Calu3 (cell line): Measurements from ENCODE around the gene CBFB. TPM values are rescaled to one million over a fixed set of nuclear protein-coding genes. Genes with fewer than 3 reads are reported as not detected.

Experiments used
- BruUV-seq: library from RNA; stranded (reverse); fragments of 400-500 nt; replicated peaks from 2 replicates; lab custom pipeline; 2021; lab: Mats Ljungman, UMichigan
- CTCF ChIA-PET: fragments of 300-600 bp; sonication (Branson Sonifier 250); formaldehyde crosslinking; loops from one replicate; lab custom pipeline; 2022; ENCODE audit warnings: antibody characterized with exemption; lab: Charles Lee
- DNase-seq: peaks from one replicate; pipeline ENCODE4 v3.0.0; 2022
- H3K27ac Mint-ChIP-seq: one replicate; pipeline ENCODE4 v1.8.0; 2022; ENCODE audit warnings: mixed read lengths; ENCODE audit not compliant: unreplicated experiment
- H3K27me3 Mint-ChIP-seq: one replicate; pipeline ENCODE4 v1.8.0; 2022; ENCODE audit warnings: mixed read lengths; ENCODE audit not compliant: unreplicated experiment
- H3K36me3 Mint-ChIP-seq: one replicate; pipeline ENCODE4 v1.8.0; 2022; ENCODE audit warnings: mild to moderate bottlenecking, moderate library complexity, mixed read lengths; ENCODE audit not compliant: insufficient read depth, unreplicated experiment
- H3K4me1 Mint-ChIP-seq: one replicate; pipeline ENCODE4 v1.8.0; 2022; ENCODE audit warnings: mild to moderate bottlenecking, low read depth, mixed read lengths; ENCODE audit not compliant: unreplicated experiment
- H3K4me3 Mint-ChIP-seq: one replicate; pipeline ENCODE4 v1.8.0; 2022; ENCODE audit warnings: mild to moderate bottlenecking, low read depth, moderate library complexity, mixed read lengths; ENCODE audit not compliant: unreplicated experiment
- H3K9me3 Mint-ChIP-seq: one replicate; pipeline ENCODE4 v1.8.0; 2022; ENCODE audit warnings: low read depth, mixed read lengths; ENCODE audit not compliant: unreplicated experiment
- intact Hi-C: fragments of 100-400 bp; cut with micrococcal nuclease; formaldehyde crosslinking; loops from one replicate; pipeline ENCODE4 v1.10.0; 2022; ENCODE audit not compliant: unreplicated experiment
- total RNA-seq: library from RNA; stranded (reverse); gene quantifications from 2 replicates; pipeline ENCODE4 v1.2.3, GENCODE V29; 2022
- TF ChIP-seq, protein P1 (sequence below): fragments of 200-600 bp; IDR thresholded peaks from one replicate; pipeline ENCODE4 v1.8.0; 2022; ENCODE audit warnings: antibody characterized with exemption; ENCODE audit not compliant: unreplicated experiment

CBFB gene
- total RNA-seq, 1 experiment from 2014 or later = 116 TPM

DNA sequence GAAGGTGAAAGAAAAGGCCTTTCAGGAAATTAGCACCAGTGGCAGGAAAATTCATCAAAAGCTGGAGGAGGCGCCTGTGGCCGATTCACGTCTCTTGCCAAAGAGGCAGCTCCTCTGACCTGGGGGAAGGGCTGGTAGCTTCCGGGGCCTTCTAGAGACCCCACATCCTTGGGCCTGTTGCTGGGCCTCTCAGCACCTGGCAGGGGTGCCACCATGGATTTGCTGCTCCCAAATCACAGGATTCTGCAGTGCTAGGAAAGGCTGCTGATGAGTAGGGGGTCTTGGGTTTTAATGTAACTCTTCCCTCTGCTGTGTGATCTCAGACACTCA, 11.6 kb upstream of the CBFB start:
- no TSS peak for BruUV-seq
- DNase-seq = no peak
- CTCF ChIA-PET = interaction anchor here (0.6 to 1.7 kb wide), 19 partner anchors 11 to 448 kb away, joined by 3 to 23 read pairs (median 4); partner anchors contain the start of genes CDH16, FBXL8 and TRADD
- Mint-ChIP-seq H3K9me3 (no peaks in the 10 kb centered on the region), H3K4me1 (peaks cover 19% of the 10 kb centered on the region), H3K27me3 (peaks cover 28% of the 10 kb centered on the region), H3K4me3 (no peak overlapping the region), H3K27ac (no peak overlapping the region), H3K36me3 (peaks cover 5% of the 10 kb centered on the region)
- intact Hi-C loops = loop anchor here (5.0 to 10.0 kb wide), 4 partner anchors 40 to 170 kb away; partner anchors contain the start of genes B3GNT9, FBXL8 and TRADD
- TF ChIP-seq, protein P1, sequence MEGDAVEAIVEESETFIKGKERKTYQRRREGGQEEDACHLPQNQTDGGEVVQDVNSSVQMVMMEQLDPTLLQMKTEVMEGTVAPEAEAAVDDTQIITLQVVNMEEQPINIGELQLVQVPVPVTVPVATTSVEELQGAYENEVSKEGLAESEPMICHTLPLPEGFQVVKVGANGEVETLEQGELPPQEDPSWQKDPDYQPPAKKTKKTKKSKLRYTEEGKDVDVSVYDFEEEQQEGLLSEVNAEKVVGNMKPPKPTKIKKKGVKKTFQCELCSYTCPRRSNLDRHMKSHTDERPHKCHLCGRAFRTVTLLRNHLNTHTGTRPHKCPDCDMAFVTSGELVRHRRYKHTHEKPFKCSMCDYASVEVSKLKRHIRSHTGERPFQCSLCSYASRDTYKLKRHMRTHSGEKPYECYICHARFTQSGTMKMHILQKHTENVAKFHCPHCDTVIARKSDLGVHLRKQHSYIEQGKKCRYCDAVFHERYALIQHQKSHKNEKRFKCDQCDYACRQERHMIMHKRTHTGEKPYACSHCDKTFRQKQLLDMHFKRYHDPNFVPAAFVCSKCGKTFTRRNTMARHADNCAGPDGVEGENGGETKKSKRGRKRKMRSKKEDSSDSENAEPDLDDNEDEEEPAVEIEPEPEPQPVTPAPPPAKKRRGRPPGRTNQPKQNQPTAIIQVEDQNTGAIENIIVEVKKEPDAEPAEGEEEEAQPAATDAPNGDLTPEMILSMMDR = no peak

DNA sequence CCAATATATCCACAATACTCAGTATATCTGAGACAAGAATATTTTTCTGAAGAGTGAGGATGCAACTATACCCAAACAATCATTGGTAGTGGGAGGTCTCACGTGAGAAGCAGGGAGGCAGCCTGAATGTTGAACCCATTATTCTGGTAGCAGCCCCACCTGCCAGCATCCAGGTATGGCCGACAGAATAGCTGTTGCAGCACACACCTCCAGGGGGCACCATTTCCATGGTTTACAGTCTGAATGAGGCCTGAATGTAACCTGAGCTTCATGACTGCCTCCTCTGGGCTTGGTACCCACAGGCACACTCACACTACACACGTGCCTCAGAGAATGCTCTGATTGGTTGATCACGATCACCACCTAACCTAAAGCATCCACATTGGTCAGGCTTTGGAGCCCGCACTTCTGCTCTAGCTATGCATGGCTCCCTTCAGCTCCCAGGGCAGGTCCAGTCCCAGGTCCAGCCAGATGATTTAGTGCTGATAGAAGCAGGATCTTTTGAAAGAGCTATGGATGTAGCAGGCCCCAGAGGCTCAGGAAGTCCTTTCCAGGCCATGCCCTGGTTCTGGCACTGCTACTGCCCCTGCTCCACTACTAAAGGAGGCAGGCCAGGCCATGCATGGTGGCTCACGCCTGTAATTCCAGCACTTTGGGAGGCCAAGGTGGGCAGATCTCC, 11.0 kb upstream of the CBFB start:
- BruUV-seq = no TSS peak
- DNase-seq = peak; percentile 92
- TF ChIP-seq, protein P1 = peak; percentile 79
- H3K4me3 Mint-ChIP-seq = no peak overlapping the region
- CTCF ChIA-PET = interaction anchor here (0.6 to 1.7 kb wide), 20 partner anchors 10 to 448 kb away, joined by 3 to 23 read pairs (median 4); partner anchors contain the start of genes CDH16, FBXL8, PHAF1 and TRADD
- H3K9me3 Mint-ChIP-seq = no peaks in the 10 kb centered on the region
- no peak overlapping the region for H3K27ac Mint-ChIP-seq
- peaks cover 25% of the 10 kb centered on the region for H3K4me1 Mint-ChIP-seq
- intact Hi-C loops = loop anchor here (5.0 to 10.0 kb wide), 4 partner anchors 41 to 169 kb away; partner anchors contain the start of genes B3GNT9, FBXL8 and TRADD
- peaks cover 5% of the 10 kb centered on the region for H3K36me3 Mint-ChIP-seq
- peaks cover 22% of the 10 kb centered on the region for H3K27me3 Mint-ChIP-seq

DNA sequence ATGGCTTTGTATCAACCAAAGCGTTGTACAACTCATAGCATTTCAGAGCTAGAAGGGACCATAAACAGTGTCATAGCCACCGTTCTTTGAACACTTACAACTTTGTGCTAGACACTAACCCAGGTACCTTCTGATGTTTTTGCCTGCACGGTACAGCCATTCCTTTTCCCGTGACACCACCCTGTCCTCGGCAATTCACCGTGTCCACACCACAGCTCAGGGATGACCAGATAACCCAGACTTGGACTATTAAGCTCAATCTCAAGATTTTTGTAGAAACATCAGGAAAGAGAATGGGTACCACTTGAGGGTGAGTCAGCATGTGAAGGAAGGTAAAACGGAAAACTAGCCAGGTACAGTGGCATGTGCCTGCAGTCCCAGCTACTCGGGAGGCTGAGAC, 9.8 kb upstream of the CBFB start:
- no peak overlapping the region for H3K27ac Mint-ChIP-seq
- CTCF ChIA-PET = interaction anchor here (1.7 kb wide), 1 partner anchor 81 kb away, joined by 6 read pairs; no protein-coding TSS in a partner anchor
- peaks cover 5% of the 10 kb centered on the region for H3K36me3 Mint-ChIP-seq
- no TSS peak for BruUV-seq
- no peak for DNase-seq
- H3K9me3 Mint-ChIP-seq = no peaks in the 10 kb centered on the region
- peaks cover 15% of the 10 kb centered on the region for H3K27me3 Mint-ChIP-seq
- H3K4me3 Mint-ChIP-seq = no peak overlapping the region
- peaks cover 36% of the 10 kb centered on the region for H3K4me1 Mint-ChIP-seq
- TF ChIP-seq, protein P1 = no peak
- intact Hi-C loops = loop anchor here (5.0 to 10.0 kb wide), 4 partner anchors 42 to 168 kb away; partner anchors contain the start of genes B3GNT9, FBXL8 and TRADD

DNA sequence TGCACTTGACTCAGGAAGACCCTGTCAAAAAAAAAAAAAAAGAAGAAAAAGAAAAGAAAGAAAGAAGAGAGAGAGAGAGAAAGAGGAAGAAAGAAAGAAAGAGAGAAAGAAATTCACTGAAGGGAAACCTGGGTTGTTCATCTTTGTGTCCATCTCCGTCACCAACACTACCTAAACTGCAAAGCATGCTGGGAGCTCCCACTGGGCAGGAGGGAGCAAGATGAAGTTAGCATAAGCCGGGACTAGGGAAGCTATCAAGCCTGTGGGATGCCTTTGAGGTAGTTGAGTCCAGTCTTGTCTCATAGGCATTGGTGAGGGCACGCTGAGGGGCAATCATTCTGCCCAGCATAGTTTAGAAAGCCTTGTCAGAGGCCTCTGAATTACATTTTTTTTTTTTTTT, 7.6 kb upstream of the CBFB start:
- intact Hi-C loops = no loop called here
- no peak for DNase-seq
- TF ChIP-seq, protein P1 = no peak
- no peaks in the 10 kb centered on the region for H3K36me3 Mint-ChIP-seq
- no TSS peak for BruUV-seq
- CTCF ChIA-PET = interaction anchor here (1.5 kb wide), 1 partner anchor 68 kb away, joined by 3 read pairs; no protein-coding TSS in a partner anchor
- no peak overlapping the region for H3K27ac Mint-ChIP-seq
- peaks cover 40% of the 10 kb centered on the region for H3K4me1 Mint-ChIP-seq
- H3K27me3 Mint-ChIP-seq = no peaks in the 10 kb centered on the region
- no peak overlapping the region for H3K4me3 Mint-ChIP-seq
- H3K9me3 Mint-ChIP-seq = no peaks in the 10 kb centered on the region
